Activated CD4-positive, CD25-positive, alpha-beta regulatory T cell (primary cell): ENCODE results near the gene MTIF2.
"Not testable (repeated sequence)": the region's sequence is repeated elsewhere in the genome, so short reads cannot be mapped to it uniquely, and the experiment has no call there.

Experiments
- DNase-seq, 4 experiments: peaks; one replicate each; lab custom pipeline; 2025; lab: John Stamatoyannopoulos, UW

The MTIF2 gene

GRCh38 chr2:55268907-55269644, at the start of gene MTIF2:
MTIF2 (minus strand) TSS chr2:55269231; CDS start chr2:55263858, 5,373 bp downstream.
- DNase-seq, result peak; percentile 69 to 86 (median 69)

- DNase-seq, result no peak
Observed at GRCh38 chr2:55314985-55315384, 46.0 kb upstream of the MTIF2 start.

- no peak for DNase-seq
Observed at GRCh38 chr2:55311444-55311870, 42.4 kb upstream of the MTIF2 start.

- no peak for DNase-seq
Observed at GRCh38 chr2:55309446-55309845, 40.4 kb upstream of the MTIF2 start.

GRCh38 chr2:55302241-55302640, 33.2 kb upstream of the MTIF2 start:
- DNase-seq, result no peak

GRCh38 chr2:55301277-55301676, 32.2 kb upstream of the MTIF2 start:
- DNase-seq, result no peak

GRCh38 chr2:55296393-55296792, 27.4 kb upstream of the MTIF2 start:
- no peak for DNase-seq

- no peak for DNase-seq
Observed at GRCh38 chr2:55283083-55283482, 14.1 kb upstream of the MTIF2 start.

GRCh38 chr2:55282110-55282917, 13.3 kb upstream of the MTIF2 start:
- peak; percentile 60 to 78 (median 72) for DNase-seq

- not testable (repeated sequence) for DNase-seq
Observed at GRCh38 chr2:55280851-55281546, 12.0 kb upstream of the MTIF2 start.

- not testable (repeated sequence) for DNase-seq
Observed at GRCh38 chr2:55279859-55280424, 10.9 kb upstream of the MTIF2 start.

GRCh38 chr2:55279214-55279835, 10.3 kb upstream of the MTIF2 start:
- DNase-seq, result not testable (repeated sequence)

- DNase-seq, result no peak
Observed at GRCh38 chr2:55277310-55277709, 8.3 kb upstream of the MTIF2 start.

- DNase-seq, result not testable (repeated sequence)
Observed at GRCh38 chr2:55274346-55274745, 5.3 kb upstream of the MTIF2 start.

- no peak for DNase-seq
Observed at GRCh38 chr2:55269645-55269990, 587 bp upstream of the MTIF2 start.

GRCh38 chr2:55268288-55268906, 634 bp downstream of the MTIF2 start:
- no peak for DNase-seq

GRCh38 chr2:55259586-55259985, 9.4 kb downstream of the MTIF2 start:
- not testable (repeated sequence) for DNase-seq

GRCh38 chr2:55252832-55253231, 16.2 kb downstream of the MTIF2 start:
- no peak for DNase-seq

GRCh38 chr2:55247025-55247424, 22.0 kb downstream of the MTIF2 start:
- no peak for DNase-seq

GRCh38 chr2:55245411-55245810, 23.6 kb downstream of the MTIF2 start:
- DNase-seq, result no peak

- DNase-seq, result no peak
Observed at GRCh38 chr2:55242617-55243016, 26.4 kb downstream of the MTIF2 start.
